Measurements from ENCODE around the gene NEDD8. TPM values are rescaled to one million over a fixed set of nuclear protein-coding genes. Genes with fewer than 3 reads are reported as not detected.

NEDD8 gene
- total RNA-seq, 1 experiment from 2014 or later: 178 TPM

DNA sequence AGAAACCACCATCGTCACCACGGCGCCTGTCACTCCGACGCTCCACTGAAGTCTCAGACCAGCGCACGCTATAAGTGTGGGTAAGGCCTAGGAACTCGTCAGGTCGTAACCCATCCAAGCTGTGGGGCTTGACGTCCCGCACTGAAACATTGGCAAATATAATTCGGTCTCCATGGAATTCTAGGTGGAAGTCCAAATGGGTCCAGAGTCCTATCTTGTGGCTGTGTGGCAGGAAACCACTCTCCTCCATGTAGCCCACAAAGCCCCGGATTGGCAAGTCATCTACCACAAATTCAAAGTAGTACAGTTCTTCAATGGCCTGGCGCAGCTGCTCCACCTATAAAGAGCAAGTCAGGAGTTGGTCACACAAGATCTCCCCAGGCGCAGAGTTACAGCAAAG lies 39.2 kb downstream of the NEDD8 start:
- H3K27ac ChIP-seq (ENCODE audit: low read depth, low read length): no peak overlapping the region
- H3K4me1 ChIP-seq (ENCODE audit: control insufficient read depth in 1 of 2, insufficient read depth in 2 of 2, low read length in 2 of 2): peaks cover 23 to 35% of the 10 kb centered on the region in 2 experiments
- ATAC-seq (no peak), DNase-seq (ENCODE audit: low read depth, low spot score) (no peak)
- no peak overlapping the region for H2AFZ ChIP-seq (ENCODE audit: low read depth, low read length, poor library complexity, severe bottlenecking)
- no peaks in the 10 kb centered on the region for H4K20me1 ChIP-seq (ENCODE audit: insufficient read depth)
- no peak overlapping the region for H3K4me2 ChIP-seq (ENCODE audit: low read length)
- no peaks in the 10 kb centered on the region for H3K9me3 ChIP-seq (ENCODE audit: control insufficient read depth in 1 of 2, insufficient read depth in 1 of 2, low read depth in 1 of 2, low read length in 2 of 2)
- ChIA-PET POLR2A (no interaction called here), RAD21 (ENCODE audit: low non-redundant PET in 1 of 2, low total read pairs in 2 of 2, uncharacterized antibody in 2 of 2, unreplicated experiment in 2 of 2) (no interaction called here), CTCF (no interaction called here)
- no TSS peak for BruUV-seq (replicated peaks)
- no peaks in the 10 kb centered on the region for H3K9me2 ChIP-seq (ENCODE audit: insufficient read depth)
- H3K27me3 ChIP-seq (ENCODE audit: insufficient read depth, low read length): no peaks in the 10 kb centered on the region
- peaks cover 8 to 12% of the 10 kb centered on the region in 2 experiments; a peak in 3 of 4 replicates for H3K36me3 ChIP-seq (ENCODE audit: control insufficient read depth in 1 of 2, insufficient read depth in 2 of 2, low read length in 2 of 2)
- peaks cover 39% of the 10 kb centered on the region for H3K79me2 ChIP-seq (ENCODE audit: insufficient read depth, low read length)
- no peak overlapping the region for H3K9ac ChIP-seq (ENCODE audit: low read length)
- H3K4me3 ChIP-seq (replicated peaks in 1 of 2; ENCODE audit: low read depth in 1 of 2, low read length in 2 of 2): no peak overlapping the region
- intact Hi-C loops (cut with micrococcal nuclease): no loop called here
- TF ChIP-seq POLR2AphosphoS5 (IDR thresholded peaks at IDR 0.05; ENCODE audit: low read depth, low read length) (no peak), POLR2A (IDR thresholded peaks at IDR 0.05; ENCODE audit: borderline replicate concordance, extremely low read depth, insufficient read depth, insufficient read length) (no peak)
- TF ChIP-seq, protein P1, sequence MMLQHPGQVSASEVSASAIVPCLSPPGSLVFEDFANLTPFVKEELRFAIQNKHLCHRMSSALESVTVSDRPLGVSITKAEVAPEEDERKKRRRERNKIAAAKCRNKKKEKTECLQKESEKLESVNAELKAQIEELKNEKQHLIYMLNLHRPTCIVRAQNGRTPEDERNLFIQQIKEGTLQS (IDR thresholded peaks at IDR 0.05): no peak

DNA sequence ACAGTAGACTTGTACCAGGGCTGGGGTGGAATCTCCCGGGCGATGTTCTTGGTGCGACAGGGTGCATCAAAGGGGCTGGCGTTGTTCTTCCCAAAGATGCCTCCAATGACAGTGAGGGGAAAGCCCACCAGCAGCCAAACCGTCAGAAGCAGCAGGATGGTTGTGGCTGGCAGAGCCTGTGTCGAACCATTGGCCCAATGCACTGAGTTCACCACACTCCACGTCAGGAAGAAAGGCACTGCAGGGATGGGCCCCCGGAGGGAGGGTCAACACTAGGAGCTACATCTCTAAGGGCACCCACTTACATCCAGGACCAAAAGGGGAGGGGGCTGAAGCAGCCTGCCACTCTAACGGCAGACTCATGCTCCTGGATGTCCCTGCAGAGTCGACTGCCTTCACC lies 41.8 kb downstream of the NEDD8 start:
- Histone ChIP-seq H2AFZ (ENCODE audit: low read depth, low read length, poor library complexity, severe bottlenecking) (no peak overlapping the region), H3K27ac (ENCODE audit: low read depth, low read length) (no peak overlapping the region), H3K9me3 (ENCODE audit: control insufficient read depth in 1 of 2, insufficient read depth in 1 of 2, low read depth in 1 of 2, low read length in 2 of 2) (no peaks in the 10 kb centered on the region), H3K9ac (ENCODE audit: low read length) (no peak overlapping the region), H4K20me1 (ENCODE audit: insufficient read depth) (no peaks in the 10 kb centered on the region), H3K79me2 (ENCODE audit: insufficient read depth, low read length) (peaks cover 51% of the 10 kb centered on the region), H3K4me3 (replicated peaks in 1 of 2; ENCODE audit: low read depth in 1 of 2, low read length in 2 of 2) (no peak overlapping the region), H3K9me2 (ENCODE audit: insufficient read depth) (no peaks in the 10 kb centered on the region), H3K36me3 (ENCODE audit: control insufficient read depth in 1 of 2, insufficient read depth in 2 of 2, low read length in 2 of 2) (peaks cover 27 to 29% of the 10 kb centered on the region in 2 experiments; a peak in 3 of 4 replicates), H3K4me2 (ENCODE audit: low read length) (no peak overlapping the region), H3K4me1 (ENCODE audit: control insufficient read depth in 1 of 2, insufficient read depth in 2 of 2, low read length in 2 of 2) (peaks cover 24 to 31% of the 10 kb centered on the region in 2 experiments), H3K27me3 (ENCODE audit: insufficient read depth, low read length) (no peaks in the 10 kb centered on the region)
- intact Hi-C loops (cut with micrococcal nuclease): no loop called here
- BruUV-seq (replicated peaks): no TSS peak
- CTCF ChIA-PET: no interaction called here
- RAD21 ChIA-PET (ENCODE audit: low non-redundant PET in 1 of 2, low total read pairs in 2 of 2, uncharacterized antibody in 2 of 2, unreplicated experiment in 2 of 2): no interaction called here
- TF ChIP-seq EGR1 (IDR thresholded peaks at IDR 0.05; ENCODE audit: low read depth): no peak
- no peak for TF ChIP-seq ELF1 (IDR thresholded peaks at IDR 0.05; ENCODE audit: borderline replicate concordance, low read depth)
- no peak for TF ChIP-seq SIN3A (IDR thresholded peaks at IDR 0.05; ENCODE audit: low read depth)
- TF ChIP-seq, protein P2, sequence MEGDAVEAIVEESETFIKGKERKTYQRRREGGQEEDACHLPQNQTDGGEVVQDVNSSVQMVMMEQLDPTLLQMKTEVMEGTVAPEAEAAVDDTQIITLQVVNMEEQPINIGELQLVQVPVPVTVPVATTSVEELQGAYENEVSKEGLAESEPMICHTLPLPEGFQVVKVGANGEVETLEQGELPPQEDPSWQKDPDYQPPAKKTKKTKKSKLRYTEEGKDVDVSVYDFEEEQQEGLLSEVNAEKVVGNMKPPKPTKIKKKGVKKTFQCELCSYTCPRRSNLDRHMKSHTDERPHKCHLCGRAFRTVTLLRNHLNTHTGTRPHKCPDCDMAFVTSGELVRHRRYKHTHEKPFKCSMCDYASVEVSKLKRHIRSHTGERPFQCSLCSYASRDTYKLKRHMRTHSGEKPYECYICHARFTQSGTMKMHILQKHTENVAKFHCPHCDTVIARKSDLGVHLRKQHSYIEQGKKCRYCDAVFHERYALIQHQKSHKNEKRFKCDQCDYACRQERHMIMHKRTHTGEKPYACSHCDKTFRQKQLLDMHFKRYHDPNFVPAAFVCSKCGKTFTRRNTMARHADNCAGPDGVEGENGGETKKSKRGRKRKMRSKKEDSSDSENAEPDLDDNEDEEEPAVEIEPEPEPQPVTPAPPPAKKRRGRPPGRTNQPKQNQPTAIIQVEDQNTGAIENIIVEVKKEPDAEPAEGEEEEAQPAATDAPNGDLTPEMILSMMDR (IDR thresholded peaks at IDR 0.05 in 2 of 3, conservative IDR thresholded peaks at IDR 0.05 in 1 of 3; ENCODE audit: borderline replicate concordance in 1 of 3, insufficient read depth in 1 of 3, low read depth in 2 of 3, low read length in 2 of 3): no peak
- TF ChIP-seq CBX3 (IDR thresholded peaks at IDR 0.05; ENCODE audit: low read depth): no peak
- ATAC-seq: no peak
- DNase-seq (ENCODE audit: low read depth, low spot score): no peak
- POLR2A ChIA-PET: no interaction called here

Measured in HCT116 (cell line).